ENCODE measurements around the gene TRIM17.
A peak's percentile ranks its signal among the peaks of the same experiment; 100 is the strongest.

The TRIM17 gene

GRCh38 chr1:228358764-228359612 is 57.7 kb downstream of the TRIM17 start (continued):
- TF ChIP-seq ZBTB6 (tag by site-specific recombination; IDR thresholded peaks at IDR 0.05) (peak; percentile 49; the same call in 1 of the 2 replicates), ZNF19 (tag by site-specific recombination; IDR thresholded peaks at IDR 0.05; ENCODE audit: low read depth) (no peak), OSR2 (tag by site-specific recombination; IDR thresholded peaks at IDR 0.05) (no peak), KLF16 (tag by site-specific recombination; IDR thresholded peaks at IDR 0.05) (no peak), ZNF341 (tag by site-specific recombination; IDR thresholded peaks at IDR 0.05; ENCODE audit: low read depth) (no peak), ZNF324 (tag by site-specific recombination; IDR thresholded peaks at IDR 0.05) (no peak), ZNF529 (tag by site-specific recombination; IDR thresholded peaks at IDR 0.05; ENCODE audit: insufficient replicate concordance) (no peak), ZBTB44 (tag by site-specific recombination; IDR thresholded peaks at IDR 0.05) (no peak), ZSCAN4 (tag by site-specific recombination; IDR thresholded peaks at IDR 0.05) (peak; percentile 62; the same call in 1 of the 2 replicates), FEZF1 (tag by site-specific recombination; IDR thresholded peaks at IDR 0.05) (no peak), ZNF121 (tag by site-specific recombination; IDR thresholded peaks at IDR 0.05) (no peak)

GRCh38 chr1:228358039-228358763 is 58.5 kb downstream of the TRIM17 start:
- ChIA-PET POLR2A (no interaction called here), CTCF (no interaction called here)
- H3K9me3 ChIP-seq (ENCODE audit: control insufficient read depth, insufficient read depth, low read depth, low read length): no peaks in the 10 kb centered on the region
- no peak overlapping the region for H3K4me3 ChIP-seq (ENCODE audit: low read depth, low read length)
- H3K4me1 ChIP-seq (ENCODE audit: control insufficient read depth, insufficient read depth, low read length): no peaks in the 10 kb centered on the region
- no peaks in the 10 kb centered on the region for H3K36me3 ChIP-seq (ENCODE audit: control insufficient read depth in 2 of 2, insufficient read depth in 1 of 2, low read length in 2 of 2)
- no peak overlapping the region for H3K27ac ChIP-seq (ENCODE audit: extremely low read depth, low read depth, low read length)
- TF ChIP-seq SCRT2 (tag by site-specific recombination; IDR thresholded peaks at IDR 0.05) (peak; percentile 61), ZNF239 (tag by site-specific recombination; IDR thresholded peaks at IDR 0.05) (no peak), ZNF449 (tag by site-specific recombination; IDR thresholded peaks at IDR 0.05) (no peak)

All from HEK293 (cell line).